IMR-90 (cell line): Measurements from ENCODE around the gene TINCR. TPM values are rescaled to one million over a fixed set of nuclear protein-coding genes. Genes with fewer than 3 reads are reported as not detected.

ENCODE experiments used
- ATAC-seq: fragments of 200-7000 bp; cut with Tn5 transposase; 2 replicates; pipeline ENCODE4 v1.9.1; 2020; ENCODE audit warnings: low read depth, mild to moderate bottlenecking, moderate library complexity
- BruUV-seq: library from RNA; stranded (reverse); fragments of 400-500 nt; replicated peaks from 2 replicates; lab custom pipeline; 2021; lab: Mats Ljungman, UMichigan
- CTCF ChIA-PET: fragments of 300-600 bp; formaldehyde crosslinking; extraction: SDS; loops from one replicate; lab custom pipeline; 2021; ENCODE audit warnings: antibody characterized with exemption; lab: Yijun Ruan, JAX
- POLR2A ChIA-PET: fragments of 300-600 bp; sonication (Branson Sonifier 250); formaldehyde crosslinking; loops from one replicate; lab custom pipeline; 2022; ENCODE audit warnings: antibody characterized with exemption; ENCODE audit not compliant: unreplicated experiment; lab: Charles Lee
- DNase-seq: peaks from one replicate; pipeline ENCODE4 v3.0.0; 2013
- H2AFZ ChIP-seq: replicated peaks from 2 replicates; pipeline ENCODE3; 2013; ENCODE audit warnings: low read length, mild to moderate bottlenecking; ENCODE audit not compliant: poor library complexity
- H2AK5ac ChIP-seq: 2 replicates; pipeline ENCODE4 v1.6.1; 2013; ENCODE audit warnings: low read depth, low read length, inconsistent platforms
- H2AK9ac ChIP-seq: replicated peaks from 2 replicates; pipeline ENCODE3; 2013; ENCODE audit warnings: mild to moderate bottlenecking, low read depth, low read length, moderate library complexity; ENCODE audit not compliant: poor library complexity
- H2BK120ac ChIP-seq: 2 replicates; pipeline ENCODE4 v1.6.1; 2013; ENCODE audit warnings: low read depth, low read length, inconsistent platforms
- H2BK15ac ChIP-seq: 3 replicates; pipeline ENCODE4 v1.6.1; 2013; ENCODE audit warnings: low read depth, low read length, inconsistent platforms
- H2BK20ac ChIP-seq: 2 replicates; pipeline ENCODE4 v1.6.1; 2013; ENCODE audit warnings: low read depth, mild to moderate bottlenecking, inconsistent platforms, low read length, moderate library complexity
- H2BK5ac ChIP-seq: 2 replicates; pipeline ENCODE4 v1.6.1; 2013; ENCODE audit warnings: mild to moderate bottlenecking, low read depth, low read length, inconsistent platforms; ENCODE audit not compliant: poor library complexity, severe bottlenecking
- H3K14ac ChIP-seq: replicated peaks from 2 replicates; pipeline ENCODE4 v1.6.1; 2013; ENCODE audit warnings: low read depth, low read length, inconsistent platforms
- H3K18ac ChIP-seq: 2 replicates; pipeline ENCODE4 v1.6.1; 2013; ENCODE audit warnings: low read depth, low read length, control low read depth
- H3K23ac ChIP-seq: 2 replicates; pipeline ENCODE4 v1.6.1; 2013; ENCODE audit warnings: low read depth, low read length, inconsistent platforms
- H3K27ac ChIP-seq: 2 replicates; pipeline ENCODE4 v1.5.1; 2013; ENCODE audit warnings: mild to moderate bottlenecking, control low read depth, low read length; ENCODE audit not compliant: insufficient read depth
- H3K27me3 ChIP-seq: 2 replicates; pipeline ENCODE4 v1.6.1; 2013; ENCODE audit warnings: low read length; ENCODE audit not compliant: control insufficient read depth, insufficient read depth
- H3K36me3 ChIP-seq: 2 replicates; pipeline ENCODE4 v1.6.1; 2013; ENCODE audit warnings: low read length, mixed read lengths; ENCODE audit not compliant: control insufficient read depth, insufficient read depth
- H3K4ac ChIP-seq: 2 replicates; pipeline ENCODE4 v1.6.1; 2013; ENCODE audit warnings: low read depth, low read length, inconsistent platforms
- H3K4me1 ChIP-seq: 2 replicates; pipeline ENCODE4 v1.6.1; 2013; ENCODE audit warnings: low read length, mixed read lengths; ENCODE audit not compliant: control insufficient read depth, insufficient read depth
- H3K4me2 ChIP-seq: 2 replicates; pipeline ENCODE4 v1.6.1; 2013; ENCODE audit warnings: low read depth, mild to moderate bottlenecking, control low read depth, low read length, moderate library complexity
- H3K4me3 ChIP-seq: 2 replicates; pipeline ENCODE4 v1.5.1; 2013; ENCODE audit warnings: low read depth, mild to moderate bottlenecking, control low read depth, low read length, moderate library complexity; ENCODE audit not compliant: insufficient read depth
- H3K56ac ChIP-seq: 2 replicates; pipeline ENCODE4 v1.6.1; 2013; ENCODE audit warnings: low read length, inconsistent platforms; ENCODE audit not compliant: insufficient read depth; ENCODE audit errors: extremely low read depth
- H3K79me1 ChIP-seq, 2 experiments: 2 replicates each; pipeline ENCODE4 v1.6.1; 2013; ENCODE audit warnings: low read length in 2 of 2, inconsistent platforms in 1 of 2, low read depth in 1 of 2
- H3K9ac ChIP-seq: 2 replicates; pipeline ENCODE4 v1.6.1; 2013; ENCODE audit warnings: low read depth, low read length, control low read depth
- H3K9me1 ChIP-seq: 2 replicates; pipeline ENCODE4 v1.6.1; 2013; ENCODE audit warnings: low read length, inconsistent platforms; ENCODE audit not compliant: insufficient read depth
- H3K9me3 ChIP-seq: 2 replicates; pipeline ENCODE4 v1.6.1; 2013; ENCODE audit warnings: low read length; ENCODE audit not compliant: control insufficient read depth, insufficient read depth
- H4K20me1 ChIP-seq: 2 replicates; pipeline ENCODE4 v1.6.1; 2013; ENCODE audit warnings: low read length, inconsistent platforms; ENCODE audit not compliant: insufficient read depth
- H4K5ac ChIP-seq: 2 replicates; pipeline ENCODE4 v1.6.1; 2013; ENCODE audit warnings: mild to moderate bottlenecking, low read depth, low read length, control low read depth
- H4K8ac ChIP-seq, 2 experiments: 2 replicates each; pipeline ENCODE4 v1.6.1; 2013; ENCODE audit warnings: low read depth in 2 of 2, low read length in 2 of 2, control low read depth in 1 of 2, inconsistent platforms in 1 of 2
- H4K91ac ChIP-seq: 2 replicates; pipeline ENCODE4 v1.6.1; 2013; ENCODE audit warnings: low read depth, low read length, inconsistent platforms; ENCODE audit not compliant: insufficient read depth
- NFE2L2 ChIP-seq: fragments of 150-350 bp; IDR thresholded peaks from 2 replicates; pipeline ENCODE4 v1.6.1; 2016; ENCODE audit warnings: low read depth, mild to moderate bottlenecking, low read length
- RCOR1 ChIP-seq: IDR thresholded peaks from 2 replicates; pipeline ENCODE4 v1.6.1; 2012; ENCODE audit warnings: mild to moderate bottlenecking, low read length, improper control_type of control experiment; ENCODE audit not compliant: insufficient replicate concordance
- RFX5 ChIP-seq: IDR thresholded peaks from 2 replicates; pipeline ENCODE4 v1.8.0; 2012; ENCODE audit warnings: low read depth, mild to moderate bottlenecking, low read length, moderate library complexity
- SMC3 ChIP-seq: fragments of 150-350 bp; IDR thresholded peaks from 2 replicates; pipeline ENCODE4 v1.6.1; 2016; ENCODE audit warnings: low read depth, mild to moderate bottlenecking, antibody characterized with exemption, low read length, moderate library complexity
- WGBS, 2 experiments: methylation state at CpG; one replicate each; pipeline versions ENCODE4 v1.1.5 to v1.1.7; 2013; ENCODE audit warnings: missing lambda C conversion rate in 2 of 2; ENCODE audit not compliant: insufficient read length in 1 of 2; ENCODE audit errors: extremely low coverage in 2 of 2; 5-methylcytosine and 5-hydroxymethylcytosine counted together
- dilution Hi-C: fragments of 300-500 bp; cut with HindIII; formaldehyde crosslinking; loops from one replicate; pipeline ENCODE4 v1.14.3; 2018; ENCODE audit warnings: low sequenced_read_pairs; ENCODE audit not compliant: unreplicated experiment
- in situ Hi-C: fragments of 300-500 bp; cut with MboI; formaldehyde crosslinking; loops from 3 replicates; pipeline ENCODE4 v1.14.3; 2019; ENCODE audit warnings: low sequenced_read_pairs, inconsistent platforms, mixed read lengths
- intact Hi-C: fragments of 100-400 bp; cut with micrococcal nuclease; formaldehyde crosslinking; loops from 2 replicates; pipeline ENCODE4 v1.10.0; 2022
- polyA plus RNA-seq, 3 experiments: library from polyadenylated mRNA; depleted of rRNA; stranded (reverse); fragments of >200 nt; gene quantifications; 2 replicates each; pipeline ENCODE4 v1.2.3, GENCODE V29; 2012; ENCODE audit warnings: low replicate concordance in 1 of 3
- total RNA-seq: library from RNA; depleted of rRNA; stranded (reverse); fragments of >200 nt; gene quantifications from 2 replicates; pipeline ENCODE4 v1.2.3, GENCODE V29; 2012
- TF ChIP-seq, protein P1 (sequence below): fragments of 150-350 bp; IDR thresholded peaks from 2 replicates; pipeline ENCODE4 v1.6.1; 2016; ENCODE audit warnings: low read depth, mild to moderate bottlenecking, low read length, moderate library complexity, borderline replicate concordance

TINCR gene
- total and polyA plus RNA-seq, 2 of the 4 experiments (the other 2 are of a cell fraction) = 0.05 TPM; not detected in 1

- H3K27me3 ChIP-seq = peaks cover 18% of the 10 kb centered on the region
- H3K9me1 ChIP-seq = no peaks in the 10 kb centered on the region
- no peaks in the 10 kb centered on the region for H3K36me3 ChIP-seq
- no peak overlapping the region for H4K5ac ChIP-seq
- H3K4me2 ChIP-seq = no peak overlapping the region
- no peak overlapping the region for H4K8ac ChIP-seq
- H2AK9ac ChIP-seq = no peak overlapping the region
- no peaks in the 10 kb centered on the region for H3K79me1 ChIP-seq
- no peak overlapping the region for H4K91ac ChIP-seq
- TF ChIP-seq NFE2L2 (no peak), RCOR1 (no peak), SMC3 (no peak), RFX5 (no peak)
- TF ChIP-seq, protein P1, sequence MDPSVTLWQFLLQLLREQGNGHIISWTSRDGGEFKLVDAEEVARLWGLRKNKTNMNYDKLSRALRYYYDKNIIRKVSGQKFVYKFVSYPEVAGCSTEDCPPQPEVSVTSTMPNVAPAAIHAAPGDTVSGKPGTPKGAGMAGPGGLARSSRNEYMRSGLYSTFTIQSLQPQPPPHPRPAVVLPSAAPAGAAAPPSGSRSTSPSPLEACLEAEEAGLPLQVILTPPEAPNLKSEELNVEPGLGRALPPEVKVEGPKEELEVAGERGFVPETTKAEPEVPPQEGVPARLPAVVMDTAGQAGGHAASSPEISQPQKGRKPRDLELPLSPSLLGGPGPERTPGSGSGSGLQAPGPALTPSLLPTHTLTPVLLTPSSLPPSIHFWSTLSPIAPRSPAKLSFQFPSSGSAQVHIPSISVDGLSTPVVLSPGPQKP = no peak
- no peak overlapping the region for H3K56ac ChIP-seq
- no peak overlapping the region for H3K23ac ChIP-seq
- peaks cover 17% of the 10 kb centered on the region for H3K9me3 ChIP-seq
- WGBS, 2 experiments = no CpG with 5 or more reads among the region's 4 CpGs
- BruUV-seq = no TSS peak
- no peak overlapping the region for H2BK5ac ChIP-seq
- no peak for ATAC-seq
- no peak overlapping the region for H3K18ac ChIP-seq
- in situ Hi-C loops (no loop called here), intact Hi-C loops (no loop called here), dilution Hi-C loops (no loop called here)
- no peak for DNase-seq
- H3K9ac ChIP-seq = no peak overlapping the region
- no peak overlapping the region for H2AFZ ChIP-seq
- no peaks in the 10 kb centered on the region for H4K20me1 ChIP-seq
- no peak overlapping the region for H2BK20ac ChIP-seq
- no peak overlapping the region for H3K14ac ChIP-seq
- no peak overlapping the region for H2BK120ac ChIP-seq
- H2AK5ac ChIP-seq = no peak overlapping the region
- H3K27ac ChIP-seq = no peak overlapping the region
- no peak overlapping the region for H3K4me3 ChIP-seq
- H3K4ac ChIP-seq = no peak overlapping the region
- H3K4me1 ChIP-seq = no peaks in the 10 kb centered on the region
- ChIA-PET CTCF (no interaction called here), POLR2A (no interaction called here)
- H2BK15ac ChIP-seq = no peak overlapping the region
Observed at GRCh38 chr19:5520501-5520900, 47.3 kb downstream of the TINCR start.
